ENCODE measurements around the gene C5orf24.

DNA sequence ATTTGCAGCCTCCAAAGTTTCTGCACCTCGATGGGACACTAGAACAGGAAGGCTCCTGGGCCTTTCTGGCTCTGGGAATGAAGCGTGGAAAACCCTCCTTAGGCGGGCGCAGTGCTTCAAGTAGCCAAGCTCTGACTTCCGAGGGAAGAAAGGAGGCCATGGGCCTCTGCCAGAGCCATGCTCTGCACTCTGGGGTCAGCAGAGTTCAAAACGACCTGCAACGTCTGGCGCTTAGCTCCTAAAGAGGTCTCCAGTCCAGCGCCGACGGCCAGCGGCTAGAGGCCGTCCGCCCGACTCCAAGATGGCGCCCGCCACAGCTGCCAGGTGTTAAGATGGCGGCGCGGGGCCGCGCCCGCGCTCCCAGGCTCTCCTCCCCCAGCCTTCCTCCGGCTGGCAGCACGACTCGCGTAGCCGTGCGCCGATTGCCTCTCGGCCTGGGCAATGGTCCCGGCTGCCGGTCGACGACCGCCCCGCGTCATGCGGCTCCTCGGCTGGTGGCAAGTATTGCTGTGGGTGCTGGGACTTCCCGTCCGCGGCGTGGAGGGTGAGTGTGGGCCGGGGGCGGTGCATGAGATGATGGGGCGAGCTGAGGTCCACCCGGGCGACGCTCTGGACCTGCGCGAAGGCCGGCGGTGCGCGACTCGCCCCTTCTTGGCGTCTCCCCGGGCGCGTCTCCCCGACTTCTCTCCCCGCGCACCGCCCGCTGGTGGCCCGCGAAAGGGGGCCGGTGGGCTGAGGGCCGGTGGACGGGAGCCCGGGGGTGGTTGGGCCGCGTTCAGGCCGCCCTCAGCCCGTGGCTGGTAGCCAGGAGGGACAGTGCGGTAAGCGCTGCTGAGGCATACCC, 28.4 kb downstream of the C5orf24 start, which contains the start of gene TXNDC15:
- TF ChIP-seq, protein P1, sequence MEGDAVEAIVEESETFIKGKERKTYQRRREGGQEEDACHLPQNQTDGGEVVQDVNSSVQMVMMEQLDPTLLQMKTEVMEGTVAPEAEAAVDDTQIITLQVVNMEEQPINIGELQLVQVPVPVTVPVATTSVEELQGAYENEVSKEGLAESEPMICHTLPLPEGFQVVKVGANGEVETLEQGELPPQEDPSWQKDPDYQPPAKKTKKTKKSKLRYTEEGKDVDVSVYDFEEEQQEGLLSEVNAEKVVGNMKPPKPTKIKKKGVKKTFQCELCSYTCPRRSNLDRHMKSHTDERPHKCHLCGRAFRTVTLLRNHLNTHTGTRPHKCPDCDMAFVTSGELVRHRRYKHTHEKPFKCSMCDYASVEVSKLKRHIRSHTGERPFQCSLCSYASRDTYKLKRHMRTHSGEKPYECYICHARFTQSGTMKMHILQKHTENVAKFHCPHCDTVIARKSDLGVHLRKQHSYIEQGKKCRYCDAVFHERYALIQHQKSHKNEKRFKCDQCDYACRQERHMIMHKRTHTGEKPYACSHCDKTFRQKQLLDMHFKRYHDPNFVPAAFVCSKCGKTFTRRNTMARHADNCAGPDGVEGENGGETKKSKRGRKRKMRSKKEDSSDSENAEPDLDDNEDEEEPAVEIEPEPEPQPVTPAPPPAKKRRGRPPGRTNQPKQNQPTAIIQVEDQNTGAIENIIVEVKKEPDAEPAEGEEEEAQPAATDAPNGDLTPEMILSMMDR (IDR thresholded peaks at IDR 0.05) = no peak
- TF ChIP-seq EZH2 (IDR thresholded peaks at IDR 0.05; ENCODE audit: borderline replicate concordance, insufficient read depth, low read depth, low read length, poor library complexity, severe bottlenecking) = no peak
